22Rv1 (cell line): ENCODE measurements around the gene ACE2.

ENCODE experiments used
- ZFX ChIP-seq: fragments of 450-650 bp; IDR thresholded peaks from 2 replicates; pipeline ENCODE4 v1.6.1; 2017; ENCODE audit warnings: antibody characterized with exemption, borderline replicate concordance
- TF ChIP-seq, protein P1 (sequence below): fragments of 450-650 bp; IDR thresholded peaks from 2 replicates; pipeline ENCODE4 v1.5.1; 2017; ENCODE audit warnings: mild to moderate bottlenecking

DNA sequence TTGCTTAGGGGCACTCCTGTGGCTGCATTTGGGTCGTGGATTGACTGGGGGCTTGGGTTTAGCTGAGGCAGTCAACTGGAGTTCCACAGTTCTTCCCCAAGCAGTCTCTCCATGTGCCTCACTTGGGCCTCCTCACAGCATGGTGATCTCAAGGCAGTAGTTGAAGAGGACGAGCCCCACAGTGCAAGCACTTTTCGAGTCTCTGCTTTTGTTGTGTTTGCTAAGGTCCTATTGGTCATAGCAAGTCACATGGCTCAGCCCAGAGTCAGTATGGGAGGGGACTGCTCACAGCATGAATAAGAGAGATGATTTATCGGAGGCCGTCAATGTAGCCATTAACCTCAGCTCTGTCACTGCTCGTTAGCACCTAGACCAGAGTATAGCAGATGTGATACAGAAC, 70.4 kb downstream of the ACE2 start:
- TF ChIP-seq, protein P1, sequence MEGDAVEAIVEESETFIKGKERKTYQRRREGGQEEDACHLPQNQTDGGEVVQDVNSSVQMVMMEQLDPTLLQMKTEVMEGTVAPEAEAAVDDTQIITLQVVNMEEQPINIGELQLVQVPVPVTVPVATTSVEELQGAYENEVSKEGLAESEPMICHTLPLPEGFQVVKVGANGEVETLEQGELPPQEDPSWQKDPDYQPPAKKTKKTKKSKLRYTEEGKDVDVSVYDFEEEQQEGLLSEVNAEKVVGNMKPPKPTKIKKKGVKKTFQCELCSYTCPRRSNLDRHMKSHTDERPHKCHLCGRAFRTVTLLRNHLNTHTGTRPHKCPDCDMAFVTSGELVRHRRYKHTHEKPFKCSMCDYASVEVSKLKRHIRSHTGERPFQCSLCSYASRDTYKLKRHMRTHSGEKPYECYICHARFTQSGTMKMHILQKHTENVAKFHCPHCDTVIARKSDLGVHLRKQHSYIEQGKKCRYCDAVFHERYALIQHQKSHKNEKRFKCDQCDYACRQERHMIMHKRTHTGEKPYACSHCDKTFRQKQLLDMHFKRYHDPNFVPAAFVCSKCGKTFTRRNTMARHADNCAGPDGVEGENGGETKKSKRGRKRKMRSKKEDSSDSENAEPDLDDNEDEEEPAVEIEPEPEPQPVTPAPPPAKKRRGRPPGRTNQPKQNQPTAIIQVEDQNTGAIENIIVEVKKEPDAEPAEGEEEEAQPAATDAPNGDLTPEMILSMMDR = no peak
- no peak for TF ChIP-seq ZFX
